ENCODE data around the gene RBBP7.

GRCh38 chrX:16851421-16851820 is 18.7 kb downstream of the RBBP7 start:
- TF ChIP-seq SIN3A (IDR thresholded peaks at IDR 0.05; ENCODE audit: borderline replicate concordance, insufficient read depth, low read length): no peak
- no peak for TF ChIP-seq POLR2AphosphoS5 (IDR thresholded peaks at IDR 0.05; ENCODE audit: low read depth, low read length)
- TF ChIP-seq REST (IDR thresholded peaks at IDR 0.05; ENCODE audit: insufficient read depth in 1 of 2, low read depth in 2 of 2, low read length in 2 of 2): no peak
- TF ChIP-seq TAF1 (IDR thresholded peaks at IDR 0.05; ENCODE audit: borderline replicate concordance, insufficient read depth, low read length): no peak
